Breast epithelium (tissue), 4 donors: ENCODE results near the gene RREB1. TPM values are rescaled to one million over a fixed set of nuclear protein-coding genes. Genes with fewer than 3 reads are reported as not detected.

Source experiments
- DNase-seq, 2 donors: peaks; one replicate each; pipeline ENCODE4 v3.0.0-alpha.2; 2019; ENCODE audit warnings: low spot score in 2 of 2
- H3K27ac ChIP-seq, 2 donors: fragments of 200-600 bp; sonication (generic) in 1 of 2; one replicate each; pipeline ENCODE4 v1.5.1; 2016 to 2019; ENCODE audit warnings: mild to moderate bottlenecking in 1 of 2
- H3K27me3 ChIP-seq, 2 donors: fragments of 200-600 bp; sonication (generic) in 1 of 2; one replicate each; pipeline versions ENCODE4 v1.5.1 to v1.6.0; 2017 to 2019; ENCODE audit warnings: control low read depth in 1 of 2, mild to moderate bottlenecking in 1 of 2
- H3K36me3 ChIP-seq: fragments of 200-600 bp; one replicate; pipeline ENCODE4 v1.5.1; 2019
- H3K4me1 ChIP-seq, 2 donors: fragments of 200-600 bp; sonication (generic); one replicate each; pipeline ENCODE4 v1.5.1; 2016 to 2019; ENCODE audit warnings: control low read depth in 1 of 2
- H3K4me3 ChIP-seq, 3 donors: fragments of 200-600 bp; sonication (generic); 1 replicate in 2 of 3; 2 replicates in 1 of 3; pipeline ENCODE4 v1.5.1; 2016 to 2019; ENCODE audit warnings: mild to moderate bottlenecking in 3 of 3, moderate library complexity in 2 of 3
- H3K9me3 ChIP-seq, 2 donors: fragments of 200-600 bp; sonication (generic) in 1 of 2; one replicate each; pipeline ENCODE4 v1.5.1; 2016 to 2019; ENCODE audit warnings: control low read depth in 1 of 2
- POLR2A ChIP-seq: fragments of 450-650 bp; IDR thresholded peaks from one replicate; pipeline ENCODE4 v1.6.1; 2016; ENCODE audit warnings: antibody characterized with exemption, mild to moderate bottlenecking, moderate library complexity
- POLR2AphosphoS5 ChIP-seq, 3 donors: sonication (generic); formaldehyde crosslinking; IDR thresholded peaks; one replicate each; pipeline ENCODE4 v1.6.1; 2017; ENCODE audit warnings: antibody characterized with exemption in 3 of 3
- intact Hi-C: fragments of 100-400 bp; cut with DNase I; formaldehyde crosslinking; loops from one replicate; pipeline ENCODE4 v1.15.1; 2023; ENCODE audit warnings: low total_unique reads
- total RNA-seq, 3 donors: library from RNA; depleted of rRNA; stranded (reverse); fragments of >200 nt; gene quantifications; one replicate each; pipeline ENCODE4 v1.1.0, GENCODE V29; 2016
- TF ChIP-seq, protein P1 (sequence below), 3 donors: fragments of 450-650 bp; IDR thresholded peaks; one replicate each; pipeline ENCODE4 v1.5.1; 2016 to 2017; ENCODE audit warnings: antibody characterized with exemption in 3 of 3, mild to moderate bottlenecking in 3 of 3, moderate library complexity in 3 of 3

Gene RREB1, protein sequence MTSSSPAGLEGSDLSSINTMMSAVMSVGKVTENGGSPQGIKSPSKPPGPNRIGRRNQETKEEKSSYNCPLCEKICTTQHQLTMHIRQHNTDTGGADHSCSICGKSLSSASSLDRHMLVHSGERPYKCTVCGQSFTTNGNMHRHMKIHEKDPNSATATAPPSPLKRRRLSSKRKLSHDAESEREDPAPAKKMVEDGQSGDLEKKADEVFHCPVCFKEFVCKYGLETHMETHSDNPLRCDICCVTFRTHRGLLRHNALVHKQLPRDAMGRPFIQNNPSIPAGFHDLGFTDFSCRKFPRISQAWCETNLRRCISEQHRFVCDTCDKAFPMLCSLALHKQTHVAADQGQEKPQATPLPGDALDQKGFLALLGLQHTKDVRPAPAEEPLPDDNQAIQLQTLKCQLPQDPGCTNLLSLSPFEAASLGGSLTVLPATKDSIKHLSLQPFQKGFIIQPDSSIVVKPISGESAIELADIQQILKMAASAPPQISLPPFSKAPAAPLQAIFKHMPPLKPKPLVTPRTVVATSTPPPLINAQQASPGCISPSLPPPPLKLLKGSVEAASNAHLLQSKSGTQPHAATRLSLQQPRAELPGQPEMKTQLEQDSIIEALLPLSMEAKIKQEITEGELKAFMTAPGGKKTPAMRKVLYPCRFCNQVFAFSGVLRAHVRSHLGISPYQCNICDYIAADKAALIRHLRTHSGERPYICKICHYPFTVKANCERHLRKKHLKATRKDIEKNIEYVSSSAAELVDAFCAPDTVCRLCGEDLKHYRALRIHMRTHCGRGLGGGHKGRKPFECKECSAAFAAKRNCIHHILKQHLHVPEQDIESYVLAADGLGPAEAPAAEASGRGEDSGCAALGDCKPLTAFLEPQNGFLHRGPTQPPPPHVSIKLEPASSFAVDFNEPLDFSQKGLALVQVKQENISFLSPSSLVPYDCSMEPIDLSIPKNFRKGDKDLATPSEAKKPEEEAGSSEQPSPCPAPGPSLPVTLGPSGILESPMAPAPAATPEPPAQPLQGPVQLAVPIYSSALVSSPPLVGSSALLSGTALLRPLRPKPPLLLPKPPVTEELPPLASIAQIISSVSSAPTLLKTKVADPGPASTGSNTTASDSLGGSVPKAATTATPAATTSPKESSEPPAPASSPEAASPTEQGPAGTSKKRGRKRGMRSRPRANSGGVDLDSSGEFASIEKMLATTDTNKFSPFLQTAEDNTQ (N-terminal part only)
- 10 to 100 TPM; 36.0 to 39.8 (median 39.7) TPM for total RNA-seq

DNA sequence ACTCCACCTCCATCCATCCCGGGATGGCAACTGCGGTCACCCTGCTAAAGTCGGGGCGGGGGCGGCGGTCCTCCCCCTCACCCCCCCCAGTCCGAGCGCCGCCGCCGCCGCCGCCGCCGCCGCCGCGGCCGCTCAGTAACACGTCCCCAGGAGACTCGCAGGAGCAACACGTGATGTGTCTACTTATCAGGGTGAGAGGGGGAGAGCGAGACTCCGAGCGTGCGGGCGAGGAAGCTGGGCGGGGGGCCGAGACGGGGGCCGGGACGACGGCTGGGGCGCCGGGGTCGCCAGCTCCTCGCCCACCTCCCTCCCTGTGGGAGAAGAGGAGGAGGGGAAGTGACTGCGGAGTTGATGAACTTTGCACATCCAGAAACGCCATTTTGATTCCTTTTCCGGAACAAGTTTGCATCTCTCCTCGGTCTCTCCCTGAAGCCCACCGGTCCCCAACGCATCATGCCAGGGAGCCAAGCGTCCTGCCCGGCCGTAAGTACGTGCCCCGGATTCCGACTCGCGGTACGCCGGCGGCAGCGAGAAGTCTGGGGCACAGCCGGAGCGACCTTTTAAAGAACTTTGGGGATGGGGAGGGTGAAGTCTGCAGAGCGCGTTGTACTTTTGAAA lies at the start of gene RREB1:
Gene RREB1, plus strand, starts transcription at position 384 of the 618 bp plus-strand sequence. CDS start 73,951 bp downstream, outside the sequence.
- no peaks in the 10 kb centered on the region for H3K27me3 ChIP-seq
- H3K4me3 ChIP-seq, result peak within 1 kb of the TSS; percentile 84 to 92 (median 85)
- no peaks in the 10 kb centered on the region for H3K9me3 ChIP-seq
- H3K27ac ChIP-seq, result peak within 1 kb of the TSS; percentile 94 to 95
- H3K4me1 ChIP-seq, result no peaks in the 10 kb centered on the region
- DNase-seq, result peak; percentile 48 to 54
- H3K36me3 ChIP-seq, result no peaks in the 10 kb centered on the region
- TF ChIP-seq POLR2AphosphoS5 (IDR thresholded peaks at IDR 0.05), result peak; percentile 23 to 47 (median 42)
- TF ChIP-seq, protein P1, sequence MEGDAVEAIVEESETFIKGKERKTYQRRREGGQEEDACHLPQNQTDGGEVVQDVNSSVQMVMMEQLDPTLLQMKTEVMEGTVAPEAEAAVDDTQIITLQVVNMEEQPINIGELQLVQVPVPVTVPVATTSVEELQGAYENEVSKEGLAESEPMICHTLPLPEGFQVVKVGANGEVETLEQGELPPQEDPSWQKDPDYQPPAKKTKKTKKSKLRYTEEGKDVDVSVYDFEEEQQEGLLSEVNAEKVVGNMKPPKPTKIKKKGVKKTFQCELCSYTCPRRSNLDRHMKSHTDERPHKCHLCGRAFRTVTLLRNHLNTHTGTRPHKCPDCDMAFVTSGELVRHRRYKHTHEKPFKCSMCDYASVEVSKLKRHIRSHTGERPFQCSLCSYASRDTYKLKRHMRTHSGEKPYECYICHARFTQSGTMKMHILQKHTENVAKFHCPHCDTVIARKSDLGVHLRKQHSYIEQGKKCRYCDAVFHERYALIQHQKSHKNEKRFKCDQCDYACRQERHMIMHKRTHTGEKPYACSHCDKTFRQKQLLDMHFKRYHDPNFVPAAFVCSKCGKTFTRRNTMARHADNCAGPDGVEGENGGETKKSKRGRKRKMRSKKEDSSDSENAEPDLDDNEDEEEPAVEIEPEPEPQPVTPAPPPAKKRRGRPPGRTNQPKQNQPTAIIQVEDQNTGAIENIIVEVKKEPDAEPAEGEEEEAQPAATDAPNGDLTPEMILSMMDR (IDR thresholded peaks at IDR 0.05), result no peak
- intact Hi-C loops, result no loop called here

DNA sequence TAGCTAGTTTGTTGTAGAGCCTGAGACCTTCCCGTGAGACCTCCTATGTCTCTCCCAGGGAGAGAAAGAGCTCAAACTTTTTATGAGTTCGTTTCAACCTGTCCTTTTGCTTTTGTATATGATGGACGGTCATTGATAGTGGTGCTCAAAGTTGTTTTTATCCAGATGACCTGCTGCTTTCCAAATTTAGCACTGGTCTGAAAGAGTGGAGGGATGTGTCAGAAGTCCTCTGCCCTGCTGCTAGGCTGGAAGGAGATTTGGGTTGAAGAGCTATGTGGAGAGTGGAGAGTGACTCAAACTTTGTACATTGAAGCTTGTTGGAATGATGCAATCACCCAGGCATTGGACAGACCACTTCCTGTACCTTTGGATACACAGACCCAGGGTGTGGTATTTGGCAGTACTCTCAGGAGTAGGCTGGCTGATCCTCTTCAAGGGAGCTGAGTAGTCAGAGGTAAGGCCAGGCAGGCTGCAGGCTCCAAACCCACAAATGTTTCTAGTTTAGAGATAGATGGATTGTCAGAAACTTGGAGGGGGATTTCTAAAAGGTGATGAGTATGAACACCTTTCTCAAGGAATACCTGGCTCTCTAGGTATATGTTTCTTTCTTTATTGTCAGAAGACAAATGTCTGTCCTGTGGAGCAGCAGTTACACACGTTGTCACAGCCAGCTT lies 49.4 kb upstream of the RREB1 start:
- intact Hi-C loops, result no loop called here
- DNase-seq, result peak in 1 of 2 donors; percentile 85
- H3K4me3 ChIP-seq, result no peak overlapping the region
- H3K4me1 ChIP-seq, result peaks cover 0 to 2% of the 10 kb centered on the region in 2 donors
- H3K9me3 ChIP-seq, result no peaks in the 10 kb centered on the region
- peak overlapping the region; percentile 70 to 90 for H3K27ac ChIP-seq
- no peaks in the 10 kb centered on the region for H3K27me3 ChIP-seq
- TF ChIP-seq, protein P1 (IDR thresholded peaks at IDR 0.05), result no peak
- peak; percentile 30 to 66 (median 37) for TF ChIP-seq POLR2AphosphoS5 (IDR thresholded peaks at IDR 0.05)
- TF ChIP-seq POLR2A, result no peak
- H3K36me3 ChIP-seq, result no peaks in the 10 kb centered on the region

DNA sequence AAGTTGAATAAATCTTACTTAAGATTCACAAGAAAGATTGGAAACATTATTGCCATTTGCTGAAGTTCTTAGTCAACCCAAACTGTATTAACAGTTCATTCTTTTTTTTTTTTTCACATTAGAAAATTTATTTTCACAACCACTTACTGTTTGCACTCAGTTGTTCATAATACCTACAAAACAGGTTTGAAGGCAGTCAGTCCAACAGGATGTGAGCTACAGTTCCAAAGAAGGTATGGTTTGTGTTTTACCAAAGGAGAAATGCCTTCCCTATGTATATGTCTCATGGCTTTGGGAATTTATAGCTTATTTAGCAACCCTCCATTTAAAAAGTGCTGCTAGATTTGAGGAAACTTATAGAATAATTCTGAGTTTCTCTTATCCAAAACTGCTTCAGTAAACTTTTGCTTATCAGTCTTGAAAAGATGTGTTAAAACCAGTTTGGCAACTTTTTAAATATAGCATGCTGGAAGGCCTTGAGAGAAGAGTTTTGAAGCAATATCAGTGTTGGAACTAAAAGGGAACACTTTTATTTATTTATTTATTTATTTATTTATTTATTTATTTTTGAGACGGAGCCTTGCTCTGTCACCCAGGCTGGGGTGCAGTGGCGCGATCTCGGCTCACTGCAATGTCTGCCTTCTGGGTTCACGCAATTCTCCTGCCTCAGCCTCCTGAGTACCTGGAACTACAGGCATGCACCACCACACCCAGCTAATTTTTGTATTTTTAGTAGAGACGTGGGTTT lies 46.8 kb upstream of the RREB1 start:
- Histone ChIP-seq H3K27ac (peak overlapping the region; percentile 59 to 90), H3K36me3 (no peaks in the 10 kb centered on the region), H3K4me3 (no peak overlapping the region), H3K4me1 (peaks cover 0 to 2% of the 10 kb centered on the region in 2 donors), H3K9me3 (no peaks in the 10 kb centered on the region), H3K27me3 (no peaks in the 10 kb centered on the region)
- TF ChIP-seq POLR2AphosphoS5 (IDR thresholded peaks at IDR 0.05), result no peak
- TF ChIP-seq POLR2A, result no peak
- no peak for DNase-seq
- intact Hi-C loops, result no loop called here

DNA sequence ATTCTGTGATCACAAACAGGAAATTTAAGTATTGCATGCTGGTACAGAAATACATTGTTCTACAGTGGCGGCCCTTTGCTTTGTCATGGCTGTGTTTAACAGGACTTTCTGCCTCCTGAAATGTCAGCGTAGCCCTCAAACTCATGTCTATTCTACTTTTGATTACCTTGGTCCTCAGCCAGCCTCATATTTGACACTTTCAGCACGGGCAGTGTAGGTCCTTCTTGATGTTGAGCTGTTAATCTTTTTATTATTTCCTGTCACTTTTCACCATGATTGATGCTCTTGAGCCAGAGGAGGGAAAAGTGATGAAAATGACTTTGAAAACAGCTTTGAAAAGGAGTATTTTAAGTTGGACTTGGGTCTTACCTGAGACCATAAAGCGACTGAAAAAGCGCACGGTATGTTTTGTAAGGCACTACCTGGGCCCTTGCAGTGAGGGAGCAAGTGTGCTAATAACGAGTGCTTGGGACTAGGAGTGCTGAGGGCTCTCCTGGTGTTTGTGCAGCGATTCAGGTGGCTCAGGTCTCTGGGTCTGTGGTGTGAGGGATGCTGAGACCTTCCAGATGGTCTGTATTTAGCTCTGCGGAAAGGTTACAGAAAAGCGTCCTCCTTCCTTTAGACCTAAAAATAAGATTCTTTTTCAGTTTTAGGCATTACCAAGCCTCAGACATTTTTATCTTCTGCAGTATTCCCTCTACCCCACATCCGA lies 45.2 kb upstream of the RREB1 start:
- intact Hi-C loops, result no loop called here
- TF ChIP-seq POLR2A (no peak), POLR2AphosphoS5 (IDR thresholded peaks at IDR 0.05) (no peak)
- TF ChIP-seq, protein P1 (IDR thresholded peaks at IDR 0.05), result no peak
- DNase-seq, result no peak
- Histone ChIP-seq H3K36me3 (no peaks in the 10 kb centered on the region), H3K4me3 (no peak overlapping the region), H3K9me3 (no peaks in the 10 kb centered on the region), H3K27me3 (no peaks in the 10 kb centered on the region), H3K4me1 (peaks cover 0 to 2% of the 10 kb centered on the region in 2 donors), H3K27ac (peak overlapping the region in 1 of 2 donors; percentile 90)
